HTERT RPE-1 (cell line): Measurements from ENCODE around the gene LAMA3.

Experiments
- in situ Hi-C: fragments of 300-500 bp; cut with MboI; formaldehyde crosslinking; loops from 4 replicates; pipeline ENCODE4 v1.14.3; 2020; ENCODE audit warnings: low sequenced_read_pairs

LAMA3 gene

GRCh38 chr18:23990474-23991410, 301.5 kb downstream of the LAMA3 start:
- in situ Hi-C loops: no loop called here

GRCh38 chr18:23992089-23992940, 303.1 kb downstream of the LAMA3 start:
- in situ Hi-C loops: no loop called here

GRCh38 chr18:23992941-23993280, 303.7 kb downstream of the LAMA3 start:
- in situ Hi-C loops: no loop called here

DNA sequence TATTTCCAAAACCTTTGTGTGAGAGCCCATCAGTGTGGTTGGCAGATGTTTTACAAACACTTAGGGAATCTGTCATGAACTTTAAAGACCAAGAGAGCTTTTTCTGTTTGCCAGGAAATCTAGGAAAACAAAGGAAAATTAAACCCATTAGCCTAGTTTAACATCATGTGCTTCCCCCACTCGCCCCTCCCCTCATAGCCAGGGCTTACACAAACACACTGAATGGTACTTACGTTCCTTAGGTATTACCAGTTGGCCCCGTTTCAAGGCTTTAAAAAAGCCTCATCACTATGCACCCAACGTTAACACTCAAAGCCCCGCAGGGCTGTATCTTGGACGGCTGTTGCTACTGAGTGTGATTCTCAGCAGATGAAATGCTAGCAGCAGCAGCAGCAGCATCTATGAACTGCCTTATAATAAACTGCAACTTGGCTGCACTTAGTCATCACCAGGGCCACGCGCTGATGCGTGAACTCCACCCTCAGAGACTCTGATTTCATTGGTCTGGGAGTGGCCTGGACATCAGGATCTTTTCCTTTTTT, 305.2 kb downstream of the LAMA3 start:
- in situ Hi-C loops: no loop called here

DNA sequence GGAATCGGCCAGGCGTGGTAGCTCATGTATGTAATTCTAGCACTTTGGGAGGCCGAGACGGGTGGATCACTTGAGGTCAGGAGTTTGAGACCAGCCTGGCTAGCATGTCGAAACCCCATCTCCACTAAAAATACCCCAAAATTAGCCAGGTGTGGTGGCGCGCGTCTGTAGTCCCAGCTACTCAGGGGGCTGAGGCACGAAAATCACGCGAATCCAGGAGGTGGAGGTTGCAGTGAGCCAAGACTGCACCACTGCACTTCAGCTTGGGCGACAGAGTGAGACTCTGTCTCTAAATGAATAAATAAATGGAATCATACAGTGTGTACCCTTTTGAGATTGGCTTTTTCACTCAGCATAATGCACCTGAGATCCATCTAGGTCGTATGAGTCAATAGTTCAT, 305.9 kb downstream of the LAMA3 start:
- in situ Hi-C loops: no loop called here

- in situ Hi-C loops: no loop called here
Measured at GRCh38 chr18:23998018-23998417, 308.8 kb downstream of the LAMA3 start.

GRCh38 chr18:23998820-23999219, 309.6 kb downstream of the LAMA3 start:
- in situ Hi-C loops: no loop called here

DNA sequence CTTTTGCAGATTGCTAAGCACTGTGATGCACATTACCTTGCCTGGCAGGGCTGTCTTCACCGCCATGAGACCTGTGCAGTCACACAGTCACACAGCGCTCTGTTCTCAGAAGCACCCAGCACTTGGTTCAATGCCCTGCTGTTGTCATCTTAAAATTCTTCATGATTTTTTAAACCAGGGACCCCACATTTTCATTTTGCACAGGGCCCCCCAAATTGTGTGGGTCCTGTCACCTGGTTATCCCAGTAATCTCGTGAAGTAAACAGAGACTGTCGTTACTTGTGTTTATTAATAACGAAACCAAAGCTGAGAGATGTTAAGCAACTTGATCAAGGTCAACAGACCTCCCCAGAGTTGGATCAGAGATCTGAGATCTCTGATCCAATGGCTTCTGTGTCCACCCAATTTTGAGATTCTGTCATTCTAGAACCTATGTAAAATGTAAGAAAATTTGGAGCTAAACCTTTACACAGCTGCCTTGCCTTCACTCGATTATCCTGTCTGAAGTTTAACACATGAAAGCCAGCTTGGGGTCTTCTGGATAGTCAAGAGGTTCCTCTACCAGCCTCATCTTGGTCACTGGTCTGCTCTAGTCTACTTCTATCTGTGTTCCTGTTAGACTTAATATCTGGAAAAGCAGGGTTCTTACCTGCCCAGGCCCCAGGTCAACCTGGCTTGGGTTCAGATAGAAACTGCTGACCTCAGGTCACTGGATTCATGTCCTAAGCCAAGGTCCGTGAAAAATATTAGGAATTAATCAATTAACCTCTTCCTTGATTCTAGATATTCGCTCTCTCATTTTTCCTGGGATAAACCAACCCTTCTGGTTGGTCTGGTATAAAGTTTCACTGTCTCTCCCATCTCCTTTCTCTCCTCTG, 311.6 kb downstream of the LAMA3 start:
- in situ Hi-C loops: no loop called here

GRCh38 chr18:24002479-24002878, 313.2 kb downstream of the LAMA3 start:
- in situ Hi-C loops: no loop called here

DNA sequence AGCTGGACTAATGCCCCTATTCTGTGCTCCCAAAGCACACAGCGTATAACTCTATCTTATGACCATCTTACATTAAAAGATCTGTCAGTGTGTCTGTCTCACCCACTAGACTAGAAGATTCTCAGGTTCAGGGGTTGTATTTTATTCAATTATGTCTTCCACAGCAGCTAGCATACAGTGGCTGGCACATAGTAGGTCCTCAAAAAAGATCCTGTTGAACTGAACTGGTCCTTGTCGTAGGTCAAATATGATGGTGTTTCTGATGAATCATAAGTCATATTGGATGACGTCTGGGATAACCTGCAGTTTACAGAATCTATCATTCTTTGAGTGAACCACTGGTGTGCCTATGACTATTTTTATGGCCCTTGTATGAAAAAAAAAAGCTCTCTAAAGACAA, 314.0 kb downstream of the LAMA3 start:
- in situ Hi-C loops: no loop called here

GRCh38 chr18:24003903-24004640, 314.8 kb downstream of the LAMA3 start:
- in situ Hi-C loops: no loop called here
